ENCODE measurements around the gene CCND3. TPM values are rescaled to one million over a fixed set of nuclear protein-coding genes. Genes with fewer than 3 reads are reported as not detected.

Gene CCND3
- total and polyA plus RNA-seq, 2 of the 8 experiments (the other 6 are each of a cell fraction or from before 2014, with no cell fraction given) = 30.6 to 32.9 TPM

DNA sequence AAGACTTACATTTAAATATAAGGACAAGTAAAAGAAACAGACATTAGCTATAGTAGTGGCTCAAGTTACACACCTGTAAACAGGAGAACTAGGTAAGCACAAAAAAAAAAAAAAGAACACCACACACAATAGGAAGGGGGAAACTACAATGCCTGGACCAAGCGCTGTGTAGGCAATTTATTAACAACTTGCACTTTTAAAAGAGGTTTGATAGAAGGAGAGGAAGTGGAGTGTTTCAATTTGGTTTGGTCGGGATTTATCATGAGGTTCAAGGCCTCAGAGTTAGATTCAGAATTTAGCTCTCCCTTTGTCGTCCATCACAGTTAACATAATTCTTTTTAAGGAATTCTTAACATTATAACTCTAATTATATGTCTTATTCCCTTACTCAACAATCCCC is 45.3 kb downstream of the CCND3 start:
- Histone ChIP-seq H4K20me1 (replicated peaks in 1 of 2; ENCODE audit: control insufficient read depth in 1 of 2, insufficient read depth in 2 of 2, low read length in 2 of 2) (peaks cover 0 to 1% of the 10 kb centered on the region in 2 experiments), H3K18ac (ENCODE audit: extremely low read depth, low read length) (no peak overlapping the region), H2AK5ac (ENCODE audit: low read depth, low read length) (no peak overlapping the region), H2BK20ac (ENCODE audit: low read length) (no peak overlapping the region; the same call in 1 of the 2 replicates), H3K4me3 (ENCODE audit: extremely low read depth in 1 of 4, insufficient read depth in 2 of 4, low read depth in 3 of 4, low read length in 4 of 4) (peak overlapping the region; percentile 58 to 95 (median 81)), H3K79me1 (ENCODE audit: low read depth, low read length) (no peaks in the 10 kb centered on the region), H4K8ac (ENCODE audit: extremely low read depth, insufficient read depth, low read length) (no peak overlapping the region), H3K9ac (replicated peaks in 1 of 4; ENCODE audit: extremely low read depth in 1 of 4, low read depth in 3 of 4, low read length in 3 of 4) (peak overlapping the region; percentile 13 to 79 (median 76); a peak in 6 of 7 replicates), H4K91ac (replicated peaks; ENCODE audit: insufficient read length, low read length) (no peak overlapping the region), H3K36me3 (ENCODE audit: control insufficient read depth in 2 of 4, insufficient read depth in 4 of 4, low read length in 3 of 4) (no peaks in the 10 kb centered on the region), H3K4me2 (ENCODE audit: insufficient read depth in 1 of 2, low read depth in 2 of 2, low read length in 2 of 2) (peak overlapping the region; percentile 93 to 100), H3K4me1 (replicated peaks in 1 of 4; ENCODE audit: control insufficient read depth in 3 of 4, insufficient read depth in 4 of 4, low read length in 3 of 4) (peaks cover 0 to 11% (median 4%) of the 10 kb centered on the region in 4 experiments; a peak in 4 of 7 replicates), H3K4ac (replicated peaks; ENCODE audit: insufficient read length, low read depth, low read length) (no peak overlapping the region), H3K27ac (ENCODE audit: low read depth, low read length) (peak overlapping the region; percentile 83; the same call in 1 of the 2 replicates), H3K79me2 (ENCODE audit: control insufficient read depth in 1 of 2, insufficient read depth in 2 of 2, low read length in 2 of 2) (peaks cover 0 to 29% of the 10 kb centered on the region in 2 experiments; a peak in 3 of 4 replicates), H3K9me3 (ENCODE audit: insufficient read depth in 2 of 2, low read depth in 1 of 2, low read length in 1 of 2) (no peaks in the 10 kb centered on the region), H3K14ac (ENCODE audit: insufficient read length) (no peak overlapping the region), H3K56ac (replicated peaks; ENCODE audit: insufficient read length, low read depth, low read length) (no peak overlapping the region), H2BK12ac (ENCODE audit: low read depth, low read length) (no peak overlapping the region; the same call in 1 of the 2 replicates), H3K23me2 (ENCODE audit: low read depth, low read length) (peaks cover 14% of the 10 kb centered on the region), H4K5ac (ENCODE audit: insufficient read length, low read depth, low read length) (no peak overlapping the region), H3K23ac (ENCODE audit: insufficient read length) (no peak overlapping the region), H2BK5ac (ENCODE audit: low read depth, low read length) (peak overlapping the region; percentile 18; the same call in 1 of the 2 replicates), H3K27me3 (replicated peaks in 1 of 4; ENCODE audit: control insufficient read depth in 3 of 4, extremely low read depth in 1 of 4, insufficient read depth in 3 of 4, low read length in 3 of 4) (no peaks in the 10 kb centered on the region), H2BK120ac (replicated peaks; ENCODE audit: low read depth, low read length) (no peak overlapping the region), H2AFZ (ENCODE audit: low read length) (no peak overlapping the region), H2BK15ac (ENCODE audit: low read length) (no peak overlapping the region)
- ChIA-PET POLR2A (ENCODE audit: partially characterized antibody) (interaction anchor here (0.8 to 4.2 kb wide), 16 partner anchors 9 to 199 kb away, joined by 3 to 39 read pairs (median 4); partner anchors contain the start of genes BYSL, MED20, TAF8 and TOMM6), CTCF (ENCODE audit: partially characterized antibody) (interaction anchor here (0.6 to 2.0 kb wide), 9 partner anchors 9 to 652 kb away, joined by 3 to 13 read pairs (median 3); partner anchors contain the start of genes BYSL and MED20)
- WGBS, 2 experiments (ENCODE audit: extremely low coverage in 1 of 2, insufficient coverage in 1 of 2, insufficient read length in 1 of 2, insufficient replicate concordance in 2 of 2, low coverage in 1 of 2, low lambda C conversion rate in 2 of 2, missing lambda C conversion rate in 1 of 2) = 52% methylated on average over 3 of the region's 3 CpGs; no CpG with 5 or more reads in 1 of the 2 experiments
- DNase-seq (ENCODE audit: low read depth in 1 of 2, low spot score in 2 of 2) (no peak), FAIRE-seq (no peak)
- no peak for TF ChIP-seq CTBP2 (IDR thresholded peaks at IDR 0.05; ENCODE audit: borderline replicate concordance, insufficient read depth, insufficient read length, low read length)
- no peak for TF ChIP-seq NANOG (IDR thresholded peaks at IDR 0.05; ENCODE audit: insufficient read depth, low read depth, low read length, poor library complexity, severe bottlenecking)
- no peak for TF ChIP-seq SUZ12 (IDR thresholded peaks at IDR 0.05; ENCODE audit: low read length)
- TF ChIP-seq CREB1 (IDR thresholded peaks at IDR 0.05) = no peak
- TF ChIP-seq PHF8 (conservative IDR thresholded peaks at IDR 0.05; ENCODE audit: low read depth, low read length) = no peak
- no peak for TF ChIP-seq TAF1 (IDR thresholded peaks at IDR 0.05; ENCODE audit: low read depth, low read length)
- TF ChIP-seq EGR1 (IDR thresholded peaks at IDR 0.05; ENCODE audit: borderline replicate concordance, low read depth, low read length) = no peak
- TF ChIP-seq MAFK (IDR thresholded peaks at IDR 0.05; ENCODE audit: low read depth, low read length) = no peak
- no peak for TF ChIP-seq RBBP5 (IDR thresholded peaks at IDR 0.05; ENCODE audit: borderline replicate concordance, low read depth, low read length)
- TF ChIP-seq KDM4A (IDR thresholded peaks at IDR 0.05; ENCODE audit: low read depth, low read length, severe bottlenecking) = no peak
- no peak for TF ChIP-seq TBP (IDR thresholded peaks at IDR 0.05; ENCODE audit: low read depth, low read length)
- no peak for TF ChIP-seq FOSL1 (IDR thresholded peaks at IDR 0.05; ENCODE audit: insufficient read depth, low read depth, low read length)
- no peak for TF ChIP-seq JUN (IDR thresholded peaks at IDR 0.05; ENCODE audit: low read depth, low read length)
- no peak for TF ChIP-seq HDAC6 (IDR thresholded peaks at IDR 0.05; ENCODE audit: low read depth, low read length)

All from H1 (cell line).